Right atrium auricular region (tissue), 2 donors: ENCODE results near the gene FOXA2. TPM values are rescaled to one million over a fixed set of nuclear protein-coding genes. Genes with fewer than 3 reads are reported as not detected.

ENCODE experiments used
- DNase-seq: peaks from one replicate; pipeline ENCODE4 v3.0.0-alpha.2; 2019; ENCODE audit warnings: low spot score
- H3K27ac ChIP-seq, 2 donors: fragments of 200-600 bp; sonication (generic); 1 replicate in 1 of 2; 2 replicates in 1 of 2; pipeline ENCODE4 v1.5.1; 2016 to 2019
- H3K27me3 ChIP-seq, 2 donors: fragments of 200-600 bp; sonication (generic); one replicate each; pipeline versions ENCODE4 v1.5.1 to v1.6.0; 2017 to 2019
- H3K36me3 ChIP-seq: fragments of 200-600 bp; sonication (generic); one replicate; pipeline ENCODE4 v1.5.1; 2016
- H3K4me1 ChIP-seq, 2 donors: fragments of 200-600 bp; sonication (generic); one replicate each; pipeline versions ENCODE4 v1.5.1 to v1.6.0; 2017 to 2019
- H3K4me3 ChIP-seq, 2 donors: fragments of 200-600 bp; sonication (generic); 1 replicate in 1 of 2; 2 replicates in 1 of 2; pipeline ENCODE4 v1.5.1; 2017 to 2019; ENCODE audit warnings: mild to moderate bottlenecking in 1 of 2, moderate library complexity in 1 of 2
- H3K9me3 ChIP-seq, 2 donors: fragments of 200-600 bp; sonication (generic); one replicate each; pipeline ENCODE4 v1.5.1; 2019
- CTCF ChIP-seq, 2 donors: fragments of 200-600 bp; sonication (generic); IDR thresholded peaks; one replicate each; pipeline ENCODE4 v1.5.1; 2019; ENCODE audit warnings: antibody characterized with exemption in 2 of 2
- total RNA-seq, 2 donors: library from RNA; depleted of rRNA; stranded (reverse); fragments of >200 nt; gene quantifications; one replicate each; pipeline ENCODE4 v1.1.0, GENCODE V29; 2016

The FOXA2 gene
- total RNA-seq, 2 donors from 2014 or later = not detected

- peaks cover 0 to 3% of the 10 kb centered on the region in 2 donors for H3K27me3 ChIP-seq
- peaks cover 0 to under 1% of the 10 kb centered on the region in 2 donors for H3K9me3 ChIP-seq
- no peak overlapping the region for H3K27ac ChIP-seq
- H3K36me3 ChIP-seq = no peaks in the 10 kb centered on the region
- no peak for DNase-seq
- H3K4me3 ChIP-seq = no peak overlapping the region
- no peak for TF ChIP-seq CTCF (IDR thresholded peaks at IDR 0.05)
- H3K4me1 ChIP-seq = no peaks in the 10 kb centered on the region
These were observed 39.9 kb downstream of the FOXA2 start for GRCh38 chr20:22544462-22544861.

GRCh38 chr20:22542427-22542826 is 41.9 kb downstream of the FOXA2 start:
- H3K27me3 ChIP-seq = no peaks in the 10 kb centered on the region
- no peaks in the 10 kb centered on the region for H3K36me3 ChIP-seq
- no peak overlapping the region for H3K4me3 ChIP-seq
- no peak for DNase-seq
- no peaks in the 10 kb centered on the region for H3K9me3 ChIP-seq
- no peaks in the 10 kb centered on the region for H3K4me1 ChIP-seq
- no peak overlapping the region for H3K27ac ChIP-seq
- TF ChIP-seq CTCF (IDR thresholded peaks at IDR 0.05) = no peak

- DNase-seq = no peak
- Histone ChIP-seq H3K27ac (no peak overlapping the region), H3K27me3 (no peaks in the 10 kb centered on the region)
These were observed 43.5 kb downstream of the FOXA2 start for GRCh38 chr20:22540832-22541231.

DNA sequence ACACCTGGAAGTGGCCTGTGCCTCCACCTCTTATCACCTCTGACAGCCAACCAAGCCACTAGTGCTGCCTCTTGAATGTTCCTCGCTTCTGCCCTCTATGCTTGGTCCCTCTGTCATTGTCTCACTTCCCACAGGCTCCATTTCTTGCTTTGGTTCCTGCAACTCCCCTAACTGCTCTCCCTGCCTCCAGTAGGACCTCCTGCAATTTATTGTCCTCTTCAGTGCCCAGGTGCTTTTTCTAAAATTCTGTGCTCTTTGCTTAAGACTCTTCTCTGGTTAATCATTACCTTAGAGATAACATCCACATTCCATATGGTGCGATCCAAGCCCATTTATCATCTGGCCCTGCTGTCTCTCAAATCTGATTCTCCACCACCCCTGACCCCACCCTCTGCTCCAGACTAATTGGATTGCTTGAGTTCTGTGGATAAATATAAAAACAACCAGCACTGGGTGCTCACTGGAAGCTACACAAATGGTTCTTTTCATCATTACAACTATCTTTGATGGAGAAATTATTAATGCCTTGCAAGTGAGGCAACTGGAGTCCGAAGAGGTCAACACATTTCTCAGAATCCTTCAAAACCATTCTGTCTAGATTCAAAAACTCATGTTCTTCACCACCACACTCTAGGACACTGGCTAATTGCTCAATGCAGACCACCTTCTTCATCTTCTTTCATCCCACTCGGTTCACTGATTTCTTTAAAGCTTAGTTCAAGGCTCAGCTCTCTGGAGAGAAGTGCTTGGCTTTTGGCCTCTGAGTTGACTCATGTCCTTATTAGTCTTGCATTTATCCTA is 47.2 kb downstream of the FOXA2 start:
- H3K4me1 ChIP-seq = no peaks in the 10 kb centered on the region
- no peak overlapping the region for H3K4me3 ChIP-seq
- DNase-seq = no peak
- no peaks in the 10 kb centered on the region for H3K9me3 ChIP-seq
- H3K36me3 ChIP-seq = no peaks in the 10 kb centered on the region
- TF ChIP-seq CTCF (IDR thresholded peaks at IDR 0.05) = no peak
- no peak overlapping the region for H3K27ac ChIP-seq
- H3K27me3 ChIP-seq = no peaks in the 10 kb centered on the region

More at GRCh38 chr20:22540832-22541231, 43.5 kb downstream of the FOXA2 start:
- Histone ChIP-seq H3K36me3 (no peaks in the 10 kb centered on the region), H3K9me3 (no peaks in the 10 kb centered on the region), H3K4me1 (no peaks in the 10 kb centered on the region), H3K4me3 (no peak overlapping the region)
- no peak for TF ChIP-seq CTCF (IDR thresholded peaks at IDR 0.05)

DNA sequence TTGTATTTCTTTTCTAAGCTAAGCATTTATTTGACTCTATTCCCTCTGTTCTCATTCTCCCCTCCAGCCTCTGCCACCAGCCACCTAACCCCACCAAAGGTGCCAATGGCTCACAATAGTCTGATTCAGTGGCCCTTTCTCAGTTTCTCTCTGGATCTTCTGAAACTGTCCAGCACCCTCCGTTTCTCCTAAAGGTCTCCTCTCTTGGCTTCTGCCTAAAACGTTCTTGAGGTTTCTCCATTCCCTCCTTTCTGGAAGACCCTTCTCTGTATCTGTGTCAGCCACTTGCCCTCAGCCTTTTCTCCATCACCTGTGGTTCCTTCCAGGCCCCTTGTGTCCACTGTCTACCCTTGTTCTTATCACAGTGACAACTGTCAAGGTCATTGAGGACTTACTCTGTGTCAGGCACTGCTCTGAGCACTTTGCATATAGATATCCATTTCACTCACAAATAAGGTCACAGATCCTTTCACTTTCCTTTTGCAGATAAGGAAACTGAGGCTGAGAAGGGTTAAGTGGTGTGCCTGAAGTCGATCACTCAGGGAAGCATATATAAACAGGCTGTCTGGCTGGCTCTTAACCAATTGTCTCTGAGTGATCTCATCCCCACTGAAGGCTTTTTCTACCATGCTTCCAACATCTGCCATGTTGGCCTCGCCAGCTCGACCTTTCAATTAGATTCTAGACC is 48.1 kb downstream of the FOXA2 start:
- Histone ChIP-seq H3K4me1 (no peaks in the 10 kb centered on the region), H3K36me3 (no peaks in the 10 kb centered on the region), H3K4me3 (no peak overlapping the region), H3K9me3 (no peaks in the 10 kb centered on the region), H3K27me3 (no peaks in the 10 kb centered on the region), H3K27ac (no peak overlapping the region)
- no peak for TF ChIP-seq CTCF (IDR thresholded peaks at IDR 0.05)
- DNase-seq = no peak
